ENCODE data around the gene NDUFAB1.

DNA sequence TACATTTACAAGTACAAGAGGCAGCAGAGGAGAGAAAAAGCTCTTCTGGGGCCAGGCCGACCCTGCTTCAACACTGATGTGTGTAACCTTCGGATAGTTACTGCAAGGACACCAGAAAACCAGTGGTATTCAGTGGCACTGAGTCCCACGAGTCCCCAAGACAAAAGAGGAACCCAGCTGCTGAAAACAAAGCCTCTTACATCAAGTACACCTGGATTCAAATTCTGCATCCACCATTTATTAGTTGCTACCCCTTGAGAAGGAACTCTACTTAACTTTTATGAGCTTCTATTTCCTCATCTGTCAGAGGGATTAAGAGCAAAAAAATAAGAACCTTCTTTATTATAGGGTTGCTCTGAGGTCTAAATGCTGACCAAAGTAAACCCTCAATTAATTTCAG lies 41.6 kb downstream of the NDUFAB1 start:
- TF ChIP-seq, protein P1, sequence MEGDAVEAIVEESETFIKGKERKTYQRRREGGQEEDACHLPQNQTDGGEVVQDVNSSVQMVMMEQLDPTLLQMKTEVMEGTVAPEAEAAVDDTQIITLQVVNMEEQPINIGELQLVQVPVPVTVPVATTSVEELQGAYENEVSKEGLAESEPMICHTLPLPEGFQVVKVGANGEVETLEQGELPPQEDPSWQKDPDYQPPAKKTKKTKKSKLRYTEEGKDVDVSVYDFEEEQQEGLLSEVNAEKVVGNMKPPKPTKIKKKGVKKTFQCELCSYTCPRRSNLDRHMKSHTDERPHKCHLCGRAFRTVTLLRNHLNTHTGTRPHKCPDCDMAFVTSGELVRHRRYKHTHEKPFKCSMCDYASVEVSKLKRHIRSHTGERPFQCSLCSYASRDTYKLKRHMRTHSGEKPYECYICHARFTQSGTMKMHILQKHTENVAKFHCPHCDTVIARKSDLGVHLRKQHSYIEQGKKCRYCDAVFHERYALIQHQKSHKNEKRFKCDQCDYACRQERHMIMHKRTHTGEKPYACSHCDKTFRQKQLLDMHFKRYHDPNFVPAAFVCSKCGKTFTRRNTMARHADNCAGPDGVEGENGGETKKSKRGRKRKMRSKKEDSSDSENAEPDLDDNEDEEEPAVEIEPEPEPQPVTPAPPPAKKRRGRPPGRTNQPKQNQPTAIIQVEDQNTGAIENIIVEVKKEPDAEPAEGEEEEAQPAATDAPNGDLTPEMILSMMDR (conservative IDR thresholded peaks at IDR 0.05; ENCODE audit: low read depth, low read length), result no peak
- no peak for TF ChIP-seq EZH2 (IDR thresholded peaks at IDR 0.05; ENCODE audit: borderline replicate concordance, low read depth, low read length, poor library complexity, severe bottlenecking)
